ENCODE measurements around the gene DLX3.

DNA sequence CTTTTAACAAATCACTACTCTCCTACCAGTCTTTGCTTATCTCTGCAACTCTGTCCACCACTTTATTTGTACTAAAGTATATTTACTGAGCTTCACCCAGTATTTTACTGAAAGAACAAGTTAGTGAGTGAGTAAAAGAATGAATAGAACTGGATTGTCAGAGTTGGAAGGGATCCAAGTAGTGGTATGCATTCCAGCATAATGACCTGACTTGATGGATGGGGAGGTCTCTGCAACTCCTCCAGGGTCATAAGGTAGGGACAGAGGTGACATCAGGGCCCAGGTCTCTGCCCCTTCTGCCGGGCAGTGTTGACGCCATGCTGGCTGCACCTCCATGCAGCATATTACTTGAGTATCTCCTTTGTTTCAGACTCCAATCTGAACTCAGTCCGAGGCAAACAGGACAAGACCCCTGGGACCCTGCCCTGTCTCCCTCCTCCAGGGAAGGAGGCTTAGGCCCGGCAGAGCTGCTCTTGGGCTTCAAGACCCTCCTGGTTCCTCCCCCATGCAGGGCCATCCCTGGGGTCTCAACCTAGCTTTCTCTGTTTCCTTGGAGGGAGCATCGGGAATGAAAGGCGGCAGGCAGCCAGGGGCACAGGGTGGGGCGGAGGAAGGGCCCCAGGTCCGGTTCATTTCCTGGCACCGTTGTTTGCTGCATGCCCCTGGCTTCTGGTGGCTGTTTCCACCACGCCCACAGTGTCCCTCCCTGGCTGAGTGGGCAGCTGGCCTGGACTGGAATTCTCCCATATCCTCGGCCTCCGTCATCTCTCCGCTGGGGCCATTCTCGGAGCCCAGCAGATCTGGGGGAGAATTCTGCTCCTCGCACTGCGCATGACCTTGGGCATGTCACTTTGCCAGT, 48.5 kb upstream of the DLX3 start:
- TF ChIP-seq, protein P1, sequence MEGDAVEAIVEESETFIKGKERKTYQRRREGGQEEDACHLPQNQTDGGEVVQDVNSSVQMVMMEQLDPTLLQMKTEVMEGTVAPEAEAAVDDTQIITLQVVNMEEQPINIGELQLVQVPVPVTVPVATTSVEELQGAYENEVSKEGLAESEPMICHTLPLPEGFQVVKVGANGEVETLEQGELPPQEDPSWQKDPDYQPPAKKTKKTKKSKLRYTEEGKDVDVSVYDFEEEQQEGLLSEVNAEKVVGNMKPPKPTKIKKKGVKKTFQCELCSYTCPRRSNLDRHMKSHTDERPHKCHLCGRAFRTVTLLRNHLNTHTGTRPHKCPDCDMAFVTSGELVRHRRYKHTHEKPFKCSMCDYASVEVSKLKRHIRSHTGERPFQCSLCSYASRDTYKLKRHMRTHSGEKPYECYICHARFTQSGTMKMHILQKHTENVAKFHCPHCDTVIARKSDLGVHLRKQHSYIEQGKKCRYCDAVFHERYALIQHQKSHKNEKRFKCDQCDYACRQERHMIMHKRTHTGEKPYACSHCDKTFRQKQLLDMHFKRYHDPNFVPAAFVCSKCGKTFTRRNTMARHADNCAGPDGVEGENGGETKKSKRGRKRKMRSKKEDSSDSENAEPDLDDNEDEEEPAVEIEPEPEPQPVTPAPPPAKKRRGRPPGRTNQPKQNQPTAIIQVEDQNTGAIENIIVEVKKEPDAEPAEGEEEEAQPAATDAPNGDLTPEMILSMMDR (IDR thresholded peaks at IDR 0.05), result no peak
- no peak for TF ChIP-seq ZFX (IDR thresholded peaks at IDR 0.05; ENCODE audit: borderline replicate concordance)

All from 22Rv1 (cell line).